ENCODE data around the gene CCDC146.
"Not testable (repeated sequence)": the region's sequence is repeated elsewhere in the genome, so short reads cannot be mapped to it uniquely, and the experiment has no call there.

Gene CCDC146

DNA sequence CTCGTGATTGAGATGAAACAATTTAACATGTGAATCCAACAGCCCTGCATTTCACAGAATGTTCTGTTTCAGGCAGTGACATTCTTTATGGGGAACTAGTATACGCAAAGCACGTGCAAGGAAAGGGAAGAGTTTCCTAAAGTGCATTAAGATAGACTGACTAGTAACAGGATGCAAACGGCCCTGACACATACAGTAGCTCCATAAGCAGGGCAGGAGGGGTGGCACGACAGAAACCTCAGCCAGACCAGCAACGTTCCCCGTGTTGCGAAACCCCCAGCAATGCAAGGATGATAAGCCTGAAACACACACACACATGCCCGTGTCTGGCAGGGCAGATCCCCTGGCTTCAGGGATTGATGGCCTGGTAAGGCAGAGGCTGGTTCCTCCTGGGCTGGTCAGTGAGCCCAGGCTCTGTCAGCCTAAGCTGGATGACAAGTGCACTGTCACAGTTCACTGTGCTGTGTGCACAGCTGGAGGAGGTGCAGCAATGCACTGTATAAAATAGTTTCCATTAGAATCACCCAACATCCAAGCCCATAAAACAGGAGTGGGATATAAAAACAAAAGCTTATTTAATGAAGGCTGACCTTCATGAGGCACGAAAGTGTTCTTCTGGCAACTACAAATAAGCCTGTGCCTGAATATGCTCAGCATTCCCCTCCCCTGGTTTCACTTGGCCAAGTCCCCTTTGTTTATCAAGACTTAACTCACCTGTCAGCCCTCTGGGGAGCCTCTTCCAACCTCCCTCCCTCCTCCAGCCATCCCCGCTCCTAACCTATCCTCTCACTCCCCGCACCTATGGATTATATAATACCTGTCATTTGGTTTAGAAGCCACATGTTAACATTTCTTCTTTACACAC, 204.9 kb downstream of the CCDC146 start:
- peaks cover 62% of the 10 kb centered on the region for H3K4me1 ChIP-seq (ENCODE audit: control insufficient read depth, insufficient read depth, low read length)

DNA sequence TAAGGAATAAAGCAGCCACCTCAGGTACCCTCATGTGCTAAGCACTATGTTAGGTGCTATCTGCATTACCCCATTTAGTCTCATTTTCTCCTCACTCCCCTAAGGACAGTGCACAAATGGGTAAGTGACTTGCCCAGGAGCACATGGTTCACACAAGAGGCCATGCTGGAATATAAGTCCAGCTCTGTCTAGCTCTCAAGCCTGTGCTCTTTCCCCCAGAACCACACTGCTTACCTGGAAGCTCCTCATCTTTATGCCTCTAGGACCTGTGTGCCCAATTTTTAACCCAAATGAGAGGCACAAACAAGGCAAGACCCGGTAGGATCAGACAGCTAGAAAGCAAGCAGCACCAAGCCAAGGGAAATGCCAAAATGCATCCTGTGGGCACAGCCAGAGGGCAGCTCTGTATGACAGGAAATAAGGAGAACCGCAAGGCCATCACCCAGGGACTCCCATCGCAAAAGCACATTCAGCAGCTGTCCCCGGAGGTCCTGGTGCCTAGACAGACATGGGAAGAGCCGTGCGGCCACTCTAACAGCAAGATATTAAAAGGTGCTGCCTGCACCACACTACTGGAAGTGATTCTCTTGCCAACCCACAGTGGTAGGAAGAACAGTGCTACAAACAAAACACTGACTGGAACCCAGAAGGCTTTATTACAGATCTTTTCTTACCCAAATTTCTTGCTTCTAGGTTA, 205.7 kb downstream of the CCDC146 start:
- no peaks in the 10 kb centered on the region for H3K36me3 ChIP-seq (ENCODE audit: insufficient read depth, low read length)
- peak overlapping the region; percentile 18 for H3K4me3 ChIP-seq (ENCODE audit: low read length)
- peak overlapping the region; percentile 53 for H3K9ac ChIP-seq (ENCODE audit: low read depth, low read length)

More for the DNA sequence above, 204.9 kb downstream of the CCDC146 start:
- Histone ChIP-seq H3K9me3 (replicated peaks; ENCODE audit: low read length) (no peaks in the 10 kb centered on the region), H3K27me3 (ENCODE audit: control insufficient read depth, insufficient read depth, low read length) (no peaks in the 10 kb centered on the region), H3K4me3 (ENCODE audit: low read length) (no peak overlapping the region), H3K36me3 (ENCODE audit: insufficient read depth, low read length) (no peaks in the 10 kb centered on the region), H3K9ac (ENCODE audit: low read depth, low read length) (no peak overlapping the region), H3K4me2 (ENCODE audit: low read length) (peak overlapping the region; percentile 61)

DNA sequence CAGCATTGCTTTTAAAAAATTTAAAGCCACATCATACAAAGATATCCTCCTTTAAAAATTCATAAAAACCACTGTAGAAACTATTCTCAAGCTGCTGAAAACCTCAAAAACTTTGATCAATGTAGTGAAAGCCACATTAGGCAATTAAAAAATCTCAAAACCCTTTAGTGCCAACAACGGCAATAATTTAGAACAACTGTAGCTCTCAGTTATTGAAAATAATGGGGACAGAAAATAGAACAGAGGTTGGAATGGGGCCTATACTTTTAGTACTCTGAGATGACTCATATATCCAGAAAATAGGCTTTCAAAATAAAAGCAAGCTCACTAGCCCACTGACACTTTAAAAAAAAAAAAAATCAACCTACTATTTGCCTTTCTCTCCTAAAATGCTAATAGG, 206.3 kb downstream of the CCDC146 start:
- Histone ChIP-seq H3K4me1 (ENCODE audit: control insufficient read depth, insufficient read depth, low read length) (peaks cover 64% of the 10 kb centered on the region), H3K27me3 (ENCODE audit: control insufficient read depth, insufficient read depth, low read length) (no peaks in the 10 kb centered on the region), H3K9ac (ENCODE audit: low read depth, low read length) (peak overlapping the region; percentile 53), H3K4me3 (ENCODE audit: low read length) (peak overlapping the region; percentile 18), H3K36me3 (ENCODE audit: insufficient read depth, low read length) (no peaks in the 10 kb centered on the region), H3K9me3 (replicated peaks; ENCODE audit: low read length) (no peaks in the 10 kb centered on the region), H3K4me2 (ENCODE audit: low read length) (peak overlapping the region; percentile 61)

More for the DNA sequence above, 205.7 kb downstream of the CCDC146 start:
- H3K9me3 ChIP-seq (replicated peaks; ENCODE audit: low read length) = no peaks in the 10 kb centered on the region
- no peaks in the 10 kb centered on the region for H3K27me3 ChIP-seq (ENCODE audit: control insufficient read depth, insufficient read depth, low read length)
- peak overlapping the region; percentile 61 for H3K4me2 ChIP-seq (ENCODE audit: low read length)
- H3K4me1 ChIP-seq (ENCODE audit: control insufficient read depth, insufficient read depth, low read length) = peaks cover 64% of the 10 kb centered on the region

DNA sequence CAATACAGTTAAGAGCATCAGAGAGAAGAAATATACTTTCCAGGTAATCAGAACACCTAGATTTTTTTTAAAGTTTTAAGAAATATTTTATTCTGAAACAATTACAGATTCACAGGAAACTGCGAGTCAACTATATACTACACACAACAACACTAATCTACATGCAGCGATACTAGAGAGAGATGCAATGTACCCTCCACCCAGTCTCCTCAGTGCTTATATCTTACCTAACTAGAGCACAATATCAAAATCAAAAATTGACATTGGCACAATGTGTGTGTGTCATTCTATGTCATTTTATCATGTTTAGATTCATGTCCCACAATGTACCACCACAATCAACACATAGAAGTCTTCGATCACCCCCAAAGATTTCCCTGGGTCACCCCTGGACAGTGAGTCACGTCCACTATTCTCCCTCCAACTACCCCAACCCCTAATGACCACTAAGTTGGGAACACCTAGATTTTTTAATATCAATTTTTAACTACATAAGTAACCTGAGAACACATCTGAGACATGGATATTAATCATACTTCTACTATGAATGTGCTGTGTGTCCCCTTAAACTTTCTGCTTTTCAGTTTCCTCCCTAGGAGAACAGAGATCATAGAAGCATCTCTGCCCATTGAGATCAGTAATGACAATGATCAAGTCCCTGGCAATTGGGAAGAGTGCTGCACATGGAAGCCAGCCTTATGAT, 207.2 kb downstream of the CCDC146 start:
- Histone ChIP-seq H3K9ac (ENCODE audit: low read depth, low read length) (no peak overlapping the region), H3K4me1 (ENCODE audit: control insufficient read depth, insufficient read depth, low read length) (peaks cover 64% of the 10 kb centered on the region), H3K27me3 (ENCODE audit: control insufficient read depth, insufficient read depth, low read length) (no peaks in the 10 kb centered on the region), H3K4me2 (ENCODE audit: low read length) (no peak overlapping the region), H3K4me3 (ENCODE audit: low read length) (no peak overlapping the region), H3K9me3 (replicated peaks; ENCODE audit: low read length) (no peaks in the 10 kb centered on the region), H3K36me3 (ENCODE audit: insufficient read depth, low read length) (no peaks in the 10 kb centered on the region)

DNA sequence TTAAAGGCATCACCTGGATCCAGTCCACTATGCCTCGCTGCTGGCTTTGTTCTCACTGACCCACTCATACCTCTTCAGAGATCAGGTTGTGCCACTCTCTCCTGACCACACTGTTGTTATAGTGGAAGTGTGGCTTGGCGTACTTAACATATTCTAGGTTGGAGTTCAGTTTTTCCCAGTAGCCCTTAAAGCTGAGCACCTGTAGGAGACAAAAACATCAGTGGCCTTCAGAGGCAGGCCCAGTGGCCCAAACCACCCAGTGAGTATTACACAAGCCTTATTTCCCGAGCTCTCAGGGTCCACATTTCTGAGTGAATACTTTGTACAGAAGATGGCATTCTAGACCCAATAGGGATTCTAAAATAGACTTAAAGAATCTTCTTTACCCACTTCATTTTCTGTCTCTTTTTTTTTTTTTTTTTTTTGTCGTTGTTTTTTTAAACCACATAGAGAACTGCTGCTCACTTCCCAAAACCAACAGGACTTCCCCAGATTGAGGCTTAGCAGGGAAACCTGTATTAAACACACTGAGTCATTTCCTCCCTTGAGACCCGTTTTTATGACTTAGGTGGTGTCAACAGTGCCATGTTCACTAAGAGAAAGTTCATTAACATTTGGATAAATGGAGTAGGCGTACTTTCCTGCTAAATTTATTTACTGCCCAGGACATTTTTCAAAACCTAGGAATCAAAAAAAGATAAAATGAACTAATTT, 207.9 kb downstream of the CCDC146 start:
- Histone ChIP-seq H3K9ac (ENCODE audit: low read depth, low read length) (no peak overlapping the region), H3K4me2 (ENCODE audit: low read length) (peak overlapping the region; percentile 31), H3K4me1 (ENCODE audit: control insufficient read depth, insufficient read depth, low read length) (peaks cover 64% of the 10 kb centered on the region), H3K9me3 (replicated peaks; ENCODE audit: low read length) (no peaks in the 10 kb centered on the region), H3K4me3 (ENCODE audit: low read length) (no peak overlapping the region), H3K36me3 (ENCODE audit: insufficient read depth, low read length) (no peaks in the 10 kb centered on the region), H3K27me3 (ENCODE audit: control insufficient read depth, insufficient read depth, low read length) (no peaks in the 10 kb centered on the region)

DNA sequence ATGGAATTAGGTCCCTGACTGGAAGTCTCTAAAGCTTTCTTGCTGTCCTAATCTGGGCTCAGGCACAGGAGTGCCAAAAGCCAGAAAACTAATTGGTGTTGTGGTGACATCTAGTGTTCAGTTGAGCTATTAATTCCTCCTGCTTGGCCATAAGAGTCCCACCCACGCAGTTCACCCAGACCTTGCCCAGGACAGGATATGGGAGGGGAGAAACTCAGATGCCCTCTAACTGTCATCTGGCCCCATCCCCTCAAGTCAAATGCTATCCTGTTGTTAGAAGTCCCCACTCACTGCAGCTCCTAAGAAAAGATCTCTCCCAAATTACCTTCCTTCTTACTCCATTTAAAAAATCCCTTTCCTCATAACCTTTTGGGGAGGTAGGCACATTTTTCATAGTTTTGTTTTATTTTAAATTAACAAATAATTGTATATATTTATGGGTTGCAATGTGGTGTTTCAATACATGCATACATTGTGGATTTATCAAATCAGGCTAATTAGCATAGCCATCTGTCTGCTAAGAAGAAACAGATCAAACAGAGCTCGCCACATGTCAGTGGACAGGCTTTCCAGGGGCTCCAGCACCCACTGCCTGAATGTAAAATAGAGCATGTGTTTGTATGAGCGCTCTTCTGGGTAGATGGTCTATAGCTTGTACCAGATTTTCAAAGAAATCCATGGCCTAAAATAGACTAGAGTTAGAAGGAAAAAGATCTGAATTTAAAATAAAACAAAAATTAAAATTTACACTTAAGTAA, 209.7 kb downstream of the CCDC146 start:
- no peak overlapping the region for H3K4me2 ChIP-seq (ENCODE audit: low read length)
- no peaks in the 10 kb centered on the region for H3K36me3 ChIP-seq (ENCODE audit: insufficient read depth, low read length)
- H3K27me3 ChIP-seq (ENCODE audit: control insufficient read depth, insufficient read depth, low read length) = no peaks in the 10 kb centered on the region
- no peaks in the 10 kb centered on the region for H3K9me3 ChIP-seq (replicated peaks; ENCODE audit: low read length)
- H3K4me3 ChIP-seq (ENCODE audit: low read length) = no peak overlapping the region
- H3K9ac ChIP-seq (ENCODE audit: low read depth, low read length) = no peak overlapping the region
- peaks cover 50% of the 10 kb centered on the region for H3K4me1 ChIP-seq (ENCODE audit: control insufficient read depth, insufficient read depth, low read length)

DNA sequence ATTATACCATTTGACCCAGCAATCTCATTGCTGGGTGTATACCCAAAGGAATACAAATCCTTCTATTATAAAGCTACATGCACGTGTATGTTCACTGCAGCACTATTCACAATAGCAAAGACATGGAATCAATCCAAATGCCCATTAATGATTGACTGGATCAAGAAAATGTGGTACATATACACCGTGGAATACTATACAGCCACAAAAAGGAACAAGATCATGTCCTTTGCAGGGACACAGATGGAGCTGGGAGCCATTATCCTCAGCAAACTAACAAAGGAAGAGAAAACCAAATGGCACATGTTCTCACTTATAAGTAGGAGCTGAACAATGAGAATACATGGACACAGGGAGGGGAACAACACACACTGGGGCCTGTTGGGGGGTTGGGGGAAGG, 211.6 kb downstream of the CCDC146 start:
- not testable (repeated sequence) for H3K36me3 ChIP-seq (ENCODE audit: insufficient read depth, low read length); H3K27me3 ChIP-seq (ENCODE audit: control insufficient read depth, insufficient read depth, low read length); H3K4me3 ChIP-seq (ENCODE audit: low read length); H3K9ac ChIP-seq (ENCODE audit: low read depth, low read length); H3K9me3 ChIP-seq (replicated peaks; ENCODE audit: low read length); H3K4me2 ChIP-seq (ENCODE audit: low read length)
- H3K4me1 ChIP-seq (ENCODE audit: control insufficient read depth, insufficient read depth, low read length) = peaks cover 33% of the 10 kb centered on the region

DNA sequence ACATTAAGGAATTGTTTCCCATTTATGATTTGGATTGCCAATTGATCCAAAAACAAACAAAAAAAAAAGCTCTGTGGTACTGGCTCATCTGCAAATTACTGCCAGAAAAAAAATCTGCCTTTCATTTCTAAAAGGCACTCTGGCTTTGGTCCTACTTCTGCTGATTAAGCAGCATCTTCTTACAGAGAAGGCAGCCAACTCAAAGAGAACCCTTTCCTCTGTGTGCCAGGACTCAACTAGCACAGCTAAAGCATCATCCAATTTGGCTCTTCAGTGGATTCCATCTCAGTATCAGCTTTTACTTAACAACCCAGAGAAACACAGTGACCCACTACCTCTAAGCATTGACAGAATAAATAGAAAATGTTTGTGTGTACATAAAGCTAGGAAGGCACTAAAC, 213.2 kb downstream of the CCDC146 start:
- H3K27me3 ChIP-seq (ENCODE audit: control insufficient read depth, insufficient read depth, low read length) = no peaks in the 10 kb centered on the region
- H3K4me3 ChIP-seq (ENCODE audit: low read length) = no peak overlapping the region
- no peaks in the 10 kb centered on the region for H3K9me3 ChIP-seq (replicated peaks; ENCODE audit: low read length)
- H3K4me1 ChIP-seq (ENCODE audit: control insufficient read depth, insufficient read depth, low read length) = peaks cover 24% of the 10 kb centered on the region
- H3K9ac ChIP-seq (ENCODE audit: low read depth, low read length) = no peak overlapping the region
- no peak overlapping the region for H3K4me2 ChIP-seq (ENCODE audit: low read length)
- no peaks in the 10 kb centered on the region for H3K36me3 ChIP-seq (ENCODE audit: insufficient read depth, low read length)

DNA sequence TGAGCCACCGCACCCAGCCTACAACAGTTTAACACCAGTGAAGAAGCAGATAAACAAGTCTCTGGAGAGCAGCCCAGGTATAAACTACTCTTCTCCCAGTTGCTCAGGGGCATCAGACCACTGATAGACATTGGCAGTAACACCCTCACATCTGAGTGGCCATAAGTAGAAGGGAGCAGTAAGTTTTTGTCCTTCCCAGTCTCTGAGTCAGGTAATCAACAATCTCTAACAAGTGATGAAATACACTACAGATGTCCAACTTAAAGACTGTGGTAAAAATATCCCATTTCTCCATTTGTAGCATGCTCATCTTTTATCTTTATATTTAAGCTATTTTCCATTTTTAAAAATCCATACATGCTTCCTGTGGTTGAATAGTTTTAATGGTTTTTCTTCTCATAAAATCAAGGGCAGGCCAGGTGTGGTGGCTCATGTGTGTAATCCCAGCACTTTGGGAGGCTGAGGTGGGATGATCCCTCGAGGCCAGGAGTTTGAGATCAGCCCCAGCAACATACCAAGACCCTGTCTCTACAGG, 215.1 kb downstream of the CCDC146 start:
- Histone ChIP-seq H3K9me3 (replicated peaks; ENCODE audit: low read length) (no peaks in the 10 kb centered on the region), H3K36me3 (ENCODE audit: insufficient read depth, low read length) (no peaks in the 10 kb centered on the region), H3K4me2 (ENCODE audit: low read length) (no peak overlapping the region), H3K4me3 (ENCODE audit: low read length) (no peak overlapping the region), H3K27me3 (ENCODE audit: control insufficient read depth, insufficient read depth, low read length) (no peaks in the 10 kb centered on the region), H3K9ac (ENCODE audit: low read depth, low read length) (no peak overlapping the region), H3K4me1 (ENCODE audit: control insufficient read depth, insufficient read depth, low read length) (peaks cover 8% of the 10 kb centered on the region)

DNA sequence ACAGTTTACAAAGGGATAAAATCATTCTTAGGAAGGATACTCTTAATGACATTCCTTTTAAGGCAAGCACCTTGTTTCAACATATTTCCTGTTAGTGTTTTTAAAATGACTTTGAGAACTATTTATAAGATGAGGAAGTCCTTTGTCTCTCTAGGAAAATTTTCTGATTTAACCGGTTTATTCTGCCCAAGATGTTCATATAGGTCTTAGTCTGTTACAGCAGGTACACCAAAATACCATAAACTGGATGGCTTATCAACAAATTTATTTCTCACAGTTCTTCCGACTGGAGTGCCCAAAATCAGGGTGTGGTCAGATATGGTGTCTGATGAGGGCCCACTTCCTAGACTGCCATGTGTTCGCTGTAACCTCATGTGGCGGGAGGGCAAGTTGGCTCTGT, 215.8 kb downstream of the CCDC146 start:
- H3K9me3 ChIP-seq (replicated peaks; ENCODE audit: low read length) = no peaks in the 10 kb centered on the region
- H3K27me3 ChIP-seq (ENCODE audit: control insufficient read depth, insufficient read depth, low read length) = no peaks in the 10 kb centered on the region
- no peak overlapping the region for H3K4me3 ChIP-seq (ENCODE audit: low read length)
- H3K4me2 ChIP-seq (ENCODE audit: low read length) = no peak overlapping the region
- no peak overlapping the region for H3K9ac ChIP-seq (ENCODE audit: low read depth, low read length)
- peaks cover 8% of the 10 kb centered on the region for H3K4me1 ChIP-seq (ENCODE audit: control insufficient read depth, insufficient read depth, low read length)
- no peaks in the 10 kb centered on the region for H3K36me3 ChIP-seq (ENCODE audit: insufficient read depth, low read length)
